GM23338 (cell line): ENCODE results near the gene SOD1. TPM values are rescaled to one million over a fixed set of nuclear protein-coding genes. Genes with fewer than 3 reads are reported as not detected.

Experiments used
- ATAC-seq: fragments of 200-7000 bp; cut with Tn5 transposase; 3 replicates; pipeline ENCODE4 v1.9.1; 2020
- DNase-seq: peaks from one replicate; pipeline ENCODE4 v3.0.0-alpha.2; 2015; ENCODE audit warnings: low spot score
- H2AFZ ChIP-seq: fragments of 200-600 bp; sonication (generic); 2 replicates; pipeline ENCODE4 v1.8.0; 2016; ENCODE audit warnings: antibody characterized with exemption, mild to moderate bottlenecking, moderate library complexity
- H3F3A ChIP-seq: fragments of 200-600 bp; sonication (generic); replicated peaks from 2 replicates; pipeline ENCODE4 v1.8.0; 2017; ENCODE audit warnings: antibody characterized with exemption, mixed run types, low read depth
- H3K27ac ChIP-seq: fragments of 200-600 bp; sonication (generic); 2 replicates; pipeline ENCODE4 v1.6.1; 2016; ENCODE audit warnings: low read depth
- H3K27me3 ChIP-seq: fragments of 200-600 bp; sonication (generic); 2 replicates; pipeline ENCODE4 v1.8.0; 2016; ENCODE audit warnings: mild to moderate bottlenecking, mixed run types, moderate library complexity; ENCODE audit not compliant: insufficient read depth
- H3K36me3 ChIP-seq: fragments of 200-600 bp; sonication (generic); 2 replicates; pipeline ENCODE4 v1.8.0; 2016; ENCODE audit warnings: mild to moderate bottlenecking; ENCODE audit not compliant: insufficient read depth
- H3K4me1 ChIP-seq: fragments of 200-600 bp; sonication (generic); 2 replicates; pipeline ENCODE4 v1.8.0; 2016; ENCODE audit warnings: mild to moderate bottlenecking, moderate library complexity; ENCODE audit not compliant: insufficient read depth
- H3K4me2 ChIP-seq: fragments of 200-600 bp; sonication (generic); 2 replicates; pipeline ENCODE4 v1.7.1; 2017; ENCODE audit warnings: mixed run types
- H3K4me3 ChIP-seq: fragments of 200-600 bp; sonication (generic); 2 replicates; pipeline ENCODE4 v1.6.1; 2016; ENCODE audit warnings: mixed run types
- H3K79me2 ChIP-seq: fragments of 200-600 bp; sonication (generic); replicated peaks from 2 replicates; pipeline ENCODE4 v1.8.0; 2017; ENCODE audit warnings: mild to moderate bottlenecking; ENCODE audit not compliant: insufficient read depth
- H3K9me2 ChIP-seq: fragments of 200-600 bp; sonication (generic); 2 replicates; pipeline ENCODE4 v1.8.0; 2017; ENCODE audit not compliant: insufficient read depth
- H4K20me1 ChIP-seq: fragments of 200-600 bp; sonication (generic); replicated peaks from 2 replicates; pipeline ENCODE4 v1.8.0; 2017; ENCODE audit warnings: mild to moderate bottlenecking; ENCODE audit not compliant: insufficient read depth
- H3K27ac Mint-ChIP-seq: 2 replicates; pipeline ENCODE4 v1.8.0; 2020; ENCODE audit warnings: inconsistent platforms, mild to moderate bottlenecking, moderate library complexity, mixed read lengths
- H3K27me3 Mint-ChIP-seq: 3 replicates; pipeline ENCODE4 v1.8.0; 2022; ENCODE audit warnings: low read depth, mild to moderate bottlenecking, moderate library complexity, mixed read lengths, inconsistent platforms; ENCODE audit not compliant: insufficient read depth, poor library complexity
- H3K36me3 Mint-ChIP-seq: 3 replicates; pipeline ENCODE4 v1.8.0; 2021; ENCODE audit warnings: low read depth, mild to moderate bottlenecking, inconsistent platforms, moderate library complexity, mixed read lengths
- H3K4me1 Mint-ChIP-seq: 3 replicates; pipeline ENCODE4 v1.8.0; 2020; ENCODE audit warnings: mild to moderate bottlenecking, inconsistent platforms, mixed read lengths
- H3K4me3 Mint-ChIP-seq: 3 replicates; pipeline ENCODE4 v1.8.0; 2021; ENCODE audit warnings: moderate library complexity, mild to moderate bottlenecking, inconsistent platforms, mixed read lengths
- H3K9me3 Mint-ChIP-seq: 3 replicates; pipeline ENCODE4 v1.8.0; 2020; ENCODE audit warnings: moderate library complexity, mild to moderate bottlenecking, inconsistent platforms, mixed read lengths
- CREB1 ChIP-seq: fragments of 250-450 bp; sonication (Bioruptor Pico); IDR thresholded peaks from 2 replicates; pipeline ENCODE4 v1.5.0; 2020; ENCODE audit warnings: low read depth, mild to moderate bottlenecking, moderate library complexity
- ETS1 ChIP-seq: IDR thresholded peaks from 2 replicates; pipeline ENCODE4 v1.6.1; 2016; ENCODE audit warnings: antibody characterized with exemption
- EZH2phosphoT487 ChIP-seq: fragments of 200-600 bp; sonication (generic); IDR thresholded peaks from one replicate; pipeline ENCODE4 v1.8.1; 2018; ENCODE audit warnings: antibody characterized with exemption; ENCODE audit not compliant: unreplicated experiment
- JUNB ChIP-seq: IDR thresholded peaks from one replicate; pipeline ENCODE4 v1.6.1; 2016; ENCODE audit warnings: antibody characterized with exemption; ENCODE audit not compliant: unreplicated experiment
- NANOG ChIP-seq: IDR thresholded peaks from 2 replicates; pipeline ENCODE4 v1.6.1; 2016; ENCODE audit warnings: antibody characterized with exemption, borderline replicate concordance
- POLR2AphosphoS5 ChIP-seq: IDR thresholded peaks from 2 replicates; pipeline ENCODE4 v1.6.1; 2016; ENCODE audit warnings: antibody characterized with exemption, low read depth
- STAT1 ChIP-seq: IDR thresholded peaks from one replicate; pipeline ENCODE4 v1.6.1; 2016; ENCODE audit warnings: antibody characterized with exemption; ENCODE audit not compliant: unreplicated experiment
- ZNF114 ChIP-seq: fragments of 250-450 bp; sonication (Bioruptor Pico); IDR thresholded peaks from 2 replicates; pipeline ENCODE4 v1.5.0; 2020; ENCODE audit warnings: mild to moderate bottlenecking, moderate library complexity
- ZNF331 ChIP-seq: fragments of 250-450 bp; sonication (Bioruptor Pico); IDR thresholded peaks from 2 replicates; pipeline ENCODE4 v1.5.0; 2020; ENCODE audit warnings: low read depth, mild to moderate bottlenecking, moderate library complexity
- ZNF462 ChIP-seq: fragments of 250-450 bp; sonication (Bioruptor Pico); IDR thresholded peaks from 2 replicates; pipeline ENCODE4 v1.5.0; 2020; ENCODE audit warnings: mild to moderate bottlenecking, moderate library complexity
- polyA plus RNA-seq: library from polyadenylated mRNA; unstranded; fragments of >200 nt; fragmentation: Nextera tagmentation; extraction: Ambion mirVana; gene quantifications from 2 replicates; pipeline ENCODE4 v1.2.1, GENCODE V29; 2016
- total RNA-seq: library from RNA; depleted of rRNA; stranded (reverse); fragments of >200 nt; shearing (Covaris generic); gene quantifications from 2 replicates; pipeline ENCODE4 v1.2.3, GENCODE V29; 2014
- TF ChIP-seq, protein P1 (sequence below), 2 experiments: fragments of 200-600 bp in 1 of 2; sonication (generic) in 1 of 2; conservative IDR thresholded peaks; 2 replicates each; pipeline versions ENCODE4 v1.5.1 to v1.6.1; 2016 to 2017; ENCODE audit warnings: antibody characterized with exemption in 2 of 2, low read depth in 2 of 2, mild to moderate bottlenecking in 2 of 2, moderate library complexity in 1 of 2

Gene SOD1
- total and polyA plus RNA-seq, 2 experiments from 2014 or later = 123 to 454 TPM

DNA sequence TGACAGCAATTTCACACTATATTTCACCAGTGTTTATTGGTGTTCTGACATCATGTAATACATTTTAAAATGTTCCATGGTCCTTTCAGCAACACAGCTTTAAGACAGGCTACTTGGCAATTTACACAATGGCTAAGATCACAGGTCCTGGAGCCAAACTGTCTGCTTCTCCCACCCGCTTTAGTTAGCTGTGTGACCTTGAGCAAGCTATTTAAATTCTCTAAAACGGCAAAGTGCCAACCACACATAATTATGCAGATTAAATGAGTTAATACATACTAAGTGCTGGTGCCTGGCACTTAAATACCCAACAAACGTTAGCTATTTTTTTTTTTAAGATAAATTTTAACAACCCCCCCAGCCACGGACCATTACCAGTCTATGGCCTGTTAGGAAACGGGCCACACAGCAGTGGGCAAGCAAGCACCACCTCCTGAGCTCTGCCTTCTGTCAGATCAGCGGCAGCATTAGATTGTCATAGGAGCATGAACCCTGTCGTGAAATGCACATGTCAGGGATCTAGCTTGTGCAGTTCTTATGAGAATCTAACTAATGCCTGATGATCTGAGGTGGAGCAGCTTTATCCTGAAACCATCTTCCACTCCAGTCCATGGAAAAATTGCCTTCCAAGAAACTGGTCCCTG, 26.9 kb downstream of the SOD1 start:
- no peak overlapping the region for H3K4me3 Mint-ChIP-seq
- no peak overlapping the region for H3K27ac Mint-ChIP-seq
- Histone ChIP-seq H3K4me1 (no peaks in the 10 kb centered on the region), H3F3A (no peaks in the 10 kb centered on the region), H3K4me2 (no peak overlapping the region), H3K4me3 (no peak overlapping the region), H3K9me2 (no peaks in the 10 kb centered on the region), H3K27me3 (no peaks in the 10 kb centered on the region), H3K79me2 (peaks cover 17% of the 10 kb centered on the region), H4K20me1 (peaks cover 6% of the 10 kb centered on the region), H2AFZ (no peak overlapping the region), H3K27ac (no peak overlapping the region), H3K36me3 (peaks cover 60% of the 10 kb centered on the region)
- H3K9me3 Mint-ChIP-seq = no peaks in the 10 kb centered on the region
- ATAC-seq (no peak), DNase-seq (no peak)
- H3K36me3 Mint-ChIP-seq = peaks cover 93% of the 10 kb centered on the region
- H3K4me1 Mint-ChIP-seq = no peaks in the 10 kb centered on the region
- peaks cover 9% of the 10 kb centered on the region for H3K27me3 Mint-ChIP-seq
- TF ChIP-seq POLR2AphosphoS5 (no peak), ZNF114 (CRISPR knock-in tag) (no peak), NANOG (no peak), EZH2phosphoT487 (no peak), ETS1 (no peak), JUNB (no peak), STAT1 (no peak), CREB1 (CRISPR knock-in tag) (no peak)

DNA sequence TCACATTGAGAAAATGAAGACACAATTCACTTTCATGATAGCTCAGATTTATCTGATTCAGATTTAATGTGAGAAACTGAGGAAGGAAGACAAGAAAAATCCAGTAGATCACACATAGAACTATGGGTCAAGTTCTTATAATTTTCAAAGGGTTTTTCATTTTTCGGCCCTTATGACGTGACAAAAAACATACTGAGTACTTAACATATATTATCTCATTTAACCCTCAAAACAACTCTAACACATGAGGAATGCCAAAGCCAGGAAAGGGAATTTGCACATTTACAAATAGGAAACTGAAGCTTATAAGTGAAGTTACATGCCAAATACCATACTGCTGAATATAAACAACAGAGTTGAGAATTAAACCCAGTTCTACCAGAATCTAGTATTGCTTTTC, 27.6 kb downstream of the SOD1 start:
- peaks cover 93% of the 10 kb centered on the region for H3K36me3 Mint-ChIP-seq
- no peak overlapping the region for H2AFZ ChIP-seq
- no peak for TF ChIP-seq ZNF114 (CRISPR knock-in tag)
- no peak for TF ChIP-seq JUNB
- no peak for TF ChIP-seq ETS1
- TF ChIP-seq CREB1 (CRISPR knock-in tag) = no peak
- no peak for TF ChIP-seq ZNF462 (CRISPR knock-in tag)
- no peak for TF ChIP-seq ZNF331 (CRISPR knock-in tag)
- TF ChIP-seq, protein P1, sequence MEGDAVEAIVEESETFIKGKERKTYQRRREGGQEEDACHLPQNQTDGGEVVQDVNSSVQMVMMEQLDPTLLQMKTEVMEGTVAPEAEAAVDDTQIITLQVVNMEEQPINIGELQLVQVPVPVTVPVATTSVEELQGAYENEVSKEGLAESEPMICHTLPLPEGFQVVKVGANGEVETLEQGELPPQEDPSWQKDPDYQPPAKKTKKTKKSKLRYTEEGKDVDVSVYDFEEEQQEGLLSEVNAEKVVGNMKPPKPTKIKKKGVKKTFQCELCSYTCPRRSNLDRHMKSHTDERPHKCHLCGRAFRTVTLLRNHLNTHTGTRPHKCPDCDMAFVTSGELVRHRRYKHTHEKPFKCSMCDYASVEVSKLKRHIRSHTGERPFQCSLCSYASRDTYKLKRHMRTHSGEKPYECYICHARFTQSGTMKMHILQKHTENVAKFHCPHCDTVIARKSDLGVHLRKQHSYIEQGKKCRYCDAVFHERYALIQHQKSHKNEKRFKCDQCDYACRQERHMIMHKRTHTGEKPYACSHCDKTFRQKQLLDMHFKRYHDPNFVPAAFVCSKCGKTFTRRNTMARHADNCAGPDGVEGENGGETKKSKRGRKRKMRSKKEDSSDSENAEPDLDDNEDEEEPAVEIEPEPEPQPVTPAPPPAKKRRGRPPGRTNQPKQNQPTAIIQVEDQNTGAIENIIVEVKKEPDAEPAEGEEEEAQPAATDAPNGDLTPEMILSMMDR (conservative IDR thresholded peaks at IDR 0.05; ENCODE audit: low read depth in 2 of 2) = no peak

More for the DNA sequence above, 27.6 kb downstream of the SOD1 start:
- Mint-ChIP-seq H3K4me1 (no peaks in the 10 kb centered on the region), H3K4me3 (no peak overlapping the region), H3K9me3 (no peaks in the 10 kb centered on the region), H3K27ac (no peak overlapping the region), H3K27me3 (peaks cover 9% of the 10 kb centered on the region)
- ATAC-seq (no peak), DNase-seq (no peak)
- H3F3A ChIP-seq = no peaks in the 10 kb centered on the region
- H3K27ac ChIP-seq = no peak overlapping the region
- no peaks in the 10 kb centered on the region for H3K9me2 ChIP-seq
- peaks cover 6% of the 10 kb centered on the region for H4K20me1 ChIP-seq
- no peaks in the 10 kb centered on the region for H3K27me3 ChIP-seq
- H3K4me1 ChIP-seq = no peaks in the 10 kb centered on the region
- peaks cover 65% of the 10 kb centered on the region for H3K36me3 ChIP-seq
- no peak overlapping the region for H3K4me3 ChIP-seq
- peaks cover 14% of the 10 kb centered on the region; the same call in 1 of the 2 replicates for H3K79me2 ChIP-seq
- no peak overlapping the region for H3K4me2 ChIP-seq
